ENCODE data around the gene GPC3.

Gene GPC3

DNA sequence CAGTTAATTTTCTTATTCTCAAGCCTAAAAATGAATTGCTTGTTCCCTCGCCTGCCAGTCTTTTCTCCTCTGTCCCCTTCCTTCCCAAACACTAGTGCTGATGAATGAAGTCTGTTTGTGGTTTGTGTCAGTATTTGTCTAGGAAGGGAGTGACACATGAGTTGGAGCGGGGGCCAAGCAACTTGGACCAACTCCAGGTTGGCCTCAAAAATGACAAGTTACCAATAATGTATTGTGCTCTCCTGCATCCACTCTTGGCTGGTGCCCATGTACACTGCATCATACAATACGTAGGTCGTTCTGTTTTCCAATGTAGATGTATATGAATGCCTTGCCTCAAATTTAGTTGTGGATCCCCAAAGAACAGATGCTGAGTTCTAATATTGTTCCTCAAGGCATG is 347.1 kb downstream of the GPC3 start:
- in situ Hi-C loops (cut with HindIII; ENCODE audit: low pct_ligation_motif_present, low sequenced_read_pairs), result no loop called here
- no peak for DNase-seq
- TF ChIP-seq, protein P1, sequence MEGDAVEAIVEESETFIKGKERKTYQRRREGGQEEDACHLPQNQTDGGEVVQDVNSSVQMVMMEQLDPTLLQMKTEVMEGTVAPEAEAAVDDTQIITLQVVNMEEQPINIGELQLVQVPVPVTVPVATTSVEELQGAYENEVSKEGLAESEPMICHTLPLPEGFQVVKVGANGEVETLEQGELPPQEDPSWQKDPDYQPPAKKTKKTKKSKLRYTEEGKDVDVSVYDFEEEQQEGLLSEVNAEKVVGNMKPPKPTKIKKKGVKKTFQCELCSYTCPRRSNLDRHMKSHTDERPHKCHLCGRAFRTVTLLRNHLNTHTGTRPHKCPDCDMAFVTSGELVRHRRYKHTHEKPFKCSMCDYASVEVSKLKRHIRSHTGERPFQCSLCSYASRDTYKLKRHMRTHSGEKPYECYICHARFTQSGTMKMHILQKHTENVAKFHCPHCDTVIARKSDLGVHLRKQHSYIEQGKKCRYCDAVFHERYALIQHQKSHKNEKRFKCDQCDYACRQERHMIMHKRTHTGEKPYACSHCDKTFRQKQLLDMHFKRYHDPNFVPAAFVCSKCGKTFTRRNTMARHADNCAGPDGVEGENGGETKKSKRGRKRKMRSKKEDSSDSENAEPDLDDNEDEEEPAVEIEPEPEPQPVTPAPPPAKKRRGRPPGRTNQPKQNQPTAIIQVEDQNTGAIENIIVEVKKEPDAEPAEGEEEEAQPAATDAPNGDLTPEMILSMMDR (IDR thresholded peaks at IDR 0.05; ENCODE audit: low read depth, low read length, missing control alignments), result no peak

DNA sequence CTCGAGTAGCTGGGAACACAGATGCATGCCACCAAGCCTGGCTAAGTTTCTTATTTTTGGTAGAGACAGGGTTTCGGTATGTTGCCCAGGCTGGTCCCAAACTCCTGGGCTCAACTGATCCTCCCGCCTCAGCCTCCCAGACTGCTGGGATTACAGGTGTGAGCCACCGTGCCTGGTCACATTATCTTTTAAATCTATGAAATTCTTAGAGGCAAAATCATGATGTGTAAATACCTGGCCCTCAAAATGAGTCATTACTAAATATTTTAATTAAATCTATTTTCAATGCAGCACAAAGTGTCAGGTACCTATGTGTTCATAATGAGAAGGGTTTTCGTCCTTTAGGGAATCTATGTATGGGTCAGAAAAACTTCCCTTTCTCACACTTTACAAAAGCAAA is 347.6 kb downstream of the GPC3 start:
- H3K4me3 ChIP-seq (ENCODE audit: low read depth, low read length), result no peak overlapping the region
- no peaks in the 10 kb centered on the region for H3K27me3 ChIP-seq (replicated peaks)
- no peak for DNase-seq
- in situ Hi-C loops (cut with HindIII; ENCODE audit: low pct_ligation_motif_present, low sequenced_read_pairs), result no loop called here
- H3K36me3 ChIP-seq (replicated peaks), result no peaks in the 10 kb centered on the region
- TF ChIP-seq, protein P1 (IDR thresholded peaks at IDR 0.05; ENCODE audit: low read depth, low read length, missing control alignments), result no peak
- no peak overlapping the region for H3K27ac ChIP-seq

More for the DNA sequence above, 347.1 kb downstream of the GPC3 start:
- Histone ChIP-seq H3K27ac (no peak overlapping the region), H3K36me3 (replicated peaks) (no peaks in the 10 kb centered on the region), H3K4me3 (ENCODE audit: low read depth, low read length) (no peak overlapping the region), H3K27me3 (replicated peaks) (no peaks in the 10 kb centered on the region)

DNA sequence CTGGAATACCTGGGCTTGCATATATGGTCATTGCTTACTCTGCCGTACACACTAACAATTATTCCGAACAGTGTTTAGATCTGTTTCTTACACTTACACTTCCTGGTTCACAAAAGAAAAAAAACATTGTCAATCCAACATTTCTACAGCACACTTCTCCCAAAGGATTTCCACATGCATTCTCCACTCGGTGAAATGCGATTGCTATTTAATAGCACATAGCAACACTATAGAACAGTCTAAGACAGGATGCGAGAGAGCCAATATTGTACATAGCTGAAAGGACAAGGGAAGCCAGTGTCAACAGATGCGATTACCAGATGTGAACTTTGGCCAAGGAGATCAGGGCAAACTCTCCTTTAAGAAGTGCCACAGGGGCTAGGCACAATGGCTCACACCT is 349.4 kb downstream of the GPC3 start:
- in situ Hi-C loops (cut with HindIII; ENCODE audit: low pct_ligation_motif_present, low sequenced_read_pairs), result no loop called here
- TF ChIP-seq, protein P1 (IDR thresholded peaks at IDR 0.05; ENCODE audit: low read depth, low read length, missing control alignments), result no peak

DNA sequence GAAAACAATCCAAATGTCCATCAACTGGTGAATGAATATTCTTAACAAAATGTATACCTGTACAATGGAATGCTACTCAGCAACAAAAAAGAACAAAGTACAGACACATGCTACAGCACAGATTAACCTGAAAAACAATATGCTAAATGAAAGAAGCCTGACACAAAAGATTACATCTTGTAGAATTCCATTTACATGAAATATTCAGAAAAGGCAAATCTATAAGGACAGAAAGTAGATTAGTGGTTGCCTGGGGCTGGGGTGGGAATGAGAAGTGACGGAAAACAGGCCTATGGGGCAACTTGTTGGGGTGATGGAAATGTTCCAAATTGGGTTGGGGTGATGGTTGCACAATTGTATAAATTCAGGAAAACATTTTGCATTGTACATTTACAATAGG is 351.0 kb downstream of the GPC3 start:
- Histone ChIP-seq H3K27ac (no peak overlapping the region), H3K27me3 (replicated peaks) (no peaks in the 10 kb centered on the region), H3K36me3 (replicated peaks) (no peaks in the 10 kb centered on the region), H3K4me3 (ENCODE audit: low read depth, low read length) (no peak overlapping the region)
- in situ Hi-C loops (cut with HindIII; ENCODE audit: low pct_ligation_motif_present, low sequenced_read_pairs), result no loop called here
- no peak for DNase-seq
- TF ChIP-seq, protein P1 (IDR thresholded peaks at IDR 0.05; ENCODE audit: low read depth, low read length, missing control alignments), result no peak

More for the DNA sequence above, 349.4 kb downstream of the GPC3 start:
- DNase-seq, result no peak
- Histone ChIP-seq H3K4me3 (ENCODE audit: low read depth, low read length) (no peak overlapping the region), H3K27ac (no peak overlapping the region), H3K36me3 (replicated peaks) (no peaks in the 10 kb centered on the region), H3K27me3 (replicated peaks) (no peaks in the 10 kb centered on the region)

DNA sequence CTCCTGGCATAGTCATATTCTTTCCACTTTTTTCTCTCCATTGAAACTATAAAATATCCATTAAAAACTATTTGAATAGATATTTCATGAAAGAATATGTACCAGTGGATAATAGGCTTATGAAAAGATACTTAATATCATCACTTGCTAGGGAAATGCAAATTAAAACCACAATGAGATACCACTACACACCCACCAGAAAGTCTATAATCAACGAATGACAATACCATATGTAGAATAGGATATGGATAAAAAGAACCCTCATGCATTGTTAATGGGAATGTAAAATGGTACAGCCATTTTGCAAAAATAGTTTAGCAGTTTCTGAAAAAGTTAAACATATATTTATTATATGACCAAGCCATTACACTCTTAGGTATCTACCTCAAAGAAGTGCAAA is 351.4 kb downstream of the GPC3 start:
- TF ChIP-seq, protein P1 (IDR thresholded peaks at IDR 0.05; ENCODE audit: low read depth, low read length, missing control alignments), result no peak
- in situ Hi-C loops (cut with HindIII; ENCODE audit: low pct_ligation_motif_present, low sequenced_read_pairs), result no loop called here
- DNase-seq, result no peak
- Histone ChIP-seq H3K27ac (no peak overlapping the region), H3K36me3 (replicated peaks) (no peaks in the 10 kb centered on the region), H3K27me3 (replicated peaks) (no peaks in the 10 kb centered on the region), H3K4me3 (ENCODE audit: low read depth, low read length) (no peak overlapping the region)

DNA sequence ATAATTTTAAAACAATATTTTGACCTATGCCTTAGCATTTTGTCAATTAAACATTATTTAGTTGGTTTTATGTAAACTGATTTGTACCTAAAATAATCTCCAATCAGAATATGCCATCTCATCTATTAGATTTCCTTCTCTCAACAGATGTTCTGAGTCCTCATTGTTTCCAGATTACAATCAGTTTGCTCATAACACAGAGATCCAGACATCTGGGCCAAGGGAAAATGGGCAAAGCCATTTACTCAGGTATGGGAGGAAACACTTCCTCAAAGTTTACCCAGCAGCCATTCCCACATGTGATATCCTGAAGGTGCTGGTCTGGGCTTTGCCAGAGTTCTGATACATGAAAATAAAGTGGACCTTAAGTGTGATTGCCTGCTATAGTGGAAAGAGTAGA is 352.2 kb downstream of the GPC3 start:
- Histone ChIP-seq H3K27ac (no peak overlapping the region), H3K4me3 (ENCODE audit: low read depth, low read length) (no peak overlapping the region), H3K36me3 (replicated peaks) (no peaks in the 10 kb centered on the region), H3K27me3 (replicated peaks) (no peaks in the 10 kb centered on the region)
- in situ Hi-C loops (cut with HindIII; ENCODE audit: low pct_ligation_motif_present, low sequenced_read_pairs), result no loop called here
- TF ChIP-seq, protein P1 (IDR thresholded peaks at IDR 0.05; ENCODE audit: low read depth, low read length, missing control alignments), result no peak
- no peak for DNase-seq

Measured in brain microvascular endothelial cell (primary cell).